Chondrocyte (in vitro differentiated cells): Measurements from ENCODE around the gene PNPT1. TPM values are rescaled to one million over a fixed set of nuclear protein-coding genes. Genes with fewer than 3 reads are reported as not detected.
"Not testable (repeated sequence)": the region's sequence is repeated elsewhere in the genome, so short reads cannot be mapped to it uniquely, and the experiment has no call there.

Experiments
- DNase-seq: peaks from one replicate; pipeline ENCODE4 v3.0.0; 2021; ENCODE audit warnings: mixed read lengths, low spot score
- H3K27ac Mint-ChIP-seq: one replicate; pipeline ENCODE4 v1.8.0; 2021; ENCODE audit warnings: mild to moderate bottlenecking, moderate library complexity, mixed read lengths; ENCODE audit not compliant: unreplicated experiment
- H3K27me3 Mint-ChIP-seq: 2 replicates; pipeline ENCODE4 v1.8.0; 2021; ENCODE audit warnings: low read depth, mixed read lengths
- H3K36me3 Mint-ChIP-seq: 2 replicates; pipeline ENCODE4 v1.8.0; 2021; ENCODE audit warnings: low read depth, mixed read lengths
- H3K4me1 Mint-ChIP-seq: 2 replicates; pipeline ENCODE4 v1.8.0; 2021; ENCODE audit warnings: low read depth, mild to moderate bottlenecking, mixed read lengths
- H3K4me3 Mint-ChIP-seq: one replicate; pipeline ENCODE4 v1.8.0; 2021; ENCODE audit warnings: mild to moderate bottlenecking, moderate library complexity, mixed read lengths; ENCODE audit not compliant: unreplicated experiment
- H3K9me3 Mint-ChIP-seq: 2 replicates; pipeline ENCODE4 v1.8.0; 2021; ENCODE audit warnings: low read depth, mixed read lengths
- total RNA-seq: library from RNA; stranded (reverse); gene quantifications from 3 replicates; pipeline ENCODE4 v1.2.1, GENCODE V29; 2021
- TF ChIP-seq, protein P1 (sequence below): fragments of 200-600 bp; sonication (generic); IDR thresholded peaks from 2 replicates; pipeline ENCODE4 v1.5.0; 2021; ENCODE audit warnings: antibody characterized with exemption, mild to moderate bottlenecking, moderate library complexity

The PNPT1 gene
- total RNA-seq, 1 donor from 2014 or later = 13.1 TPM

DNA sequence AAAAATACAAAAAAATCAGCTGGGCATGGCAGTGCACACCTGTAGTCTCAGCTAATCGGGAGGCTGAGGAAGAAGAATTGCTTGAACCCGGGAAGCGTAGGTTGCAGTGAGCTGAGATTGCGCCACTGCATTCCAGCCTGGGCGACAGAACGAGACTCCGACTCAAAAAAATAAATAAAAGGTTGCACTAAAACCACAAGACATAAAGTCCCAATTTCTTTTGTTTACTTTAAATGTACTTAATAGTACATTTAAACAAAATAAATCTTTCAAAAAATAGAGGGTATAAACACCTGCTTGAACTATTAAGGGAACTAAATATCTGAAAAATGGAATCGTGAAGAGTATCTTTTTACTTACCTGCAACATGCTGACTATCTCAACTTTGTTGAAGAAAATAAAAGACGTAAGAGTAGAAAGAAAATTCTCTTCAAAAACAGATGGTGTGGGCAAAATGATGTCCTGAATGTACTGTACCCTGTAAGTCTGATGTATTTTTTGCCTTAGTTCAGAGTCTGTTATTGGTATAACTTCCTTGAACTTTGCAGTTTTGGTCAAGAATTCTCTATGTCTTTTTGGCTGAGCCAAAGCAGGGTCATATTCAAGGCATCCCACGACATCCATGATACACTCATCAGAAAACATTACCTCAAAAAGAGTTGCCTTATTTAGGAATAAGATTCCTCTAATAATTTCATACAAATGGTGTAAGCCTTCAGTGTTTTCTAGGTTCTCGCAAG is 95.4 kb downstream of the PNPT1 start:
- no peak for DNase-seq
- no peaks in the 10 kb centered on the region for H3K9me3 Mint-ChIP-seq
- TF ChIP-seq, protein P1, sequence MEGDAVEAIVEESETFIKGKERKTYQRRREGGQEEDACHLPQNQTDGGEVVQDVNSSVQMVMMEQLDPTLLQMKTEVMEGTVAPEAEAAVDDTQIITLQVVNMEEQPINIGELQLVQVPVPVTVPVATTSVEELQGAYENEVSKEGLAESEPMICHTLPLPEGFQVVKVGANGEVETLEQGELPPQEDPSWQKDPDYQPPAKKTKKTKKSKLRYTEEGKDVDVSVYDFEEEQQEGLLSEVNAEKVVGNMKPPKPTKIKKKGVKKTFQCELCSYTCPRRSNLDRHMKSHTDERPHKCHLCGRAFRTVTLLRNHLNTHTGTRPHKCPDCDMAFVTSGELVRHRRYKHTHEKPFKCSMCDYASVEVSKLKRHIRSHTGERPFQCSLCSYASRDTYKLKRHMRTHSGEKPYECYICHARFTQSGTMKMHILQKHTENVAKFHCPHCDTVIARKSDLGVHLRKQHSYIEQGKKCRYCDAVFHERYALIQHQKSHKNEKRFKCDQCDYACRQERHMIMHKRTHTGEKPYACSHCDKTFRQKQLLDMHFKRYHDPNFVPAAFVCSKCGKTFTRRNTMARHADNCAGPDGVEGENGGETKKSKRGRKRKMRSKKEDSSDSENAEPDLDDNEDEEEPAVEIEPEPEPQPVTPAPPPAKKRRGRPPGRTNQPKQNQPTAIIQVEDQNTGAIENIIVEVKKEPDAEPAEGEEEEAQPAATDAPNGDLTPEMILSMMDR = no peak
- peaks cover 10% of the 10 kb centered on the region for H3K36me3 Mint-ChIP-seq
- no peaks in the 10 kb centered on the region for H3K4me1 Mint-ChIP-seq
- no peak overlapping the region for H3K27ac Mint-ChIP-seq
- H3K27me3 Mint-ChIP-seq = no peaks in the 10 kb centered on the region
- no peak overlapping the region for H3K4me3 Mint-ChIP-seq

DNA sequence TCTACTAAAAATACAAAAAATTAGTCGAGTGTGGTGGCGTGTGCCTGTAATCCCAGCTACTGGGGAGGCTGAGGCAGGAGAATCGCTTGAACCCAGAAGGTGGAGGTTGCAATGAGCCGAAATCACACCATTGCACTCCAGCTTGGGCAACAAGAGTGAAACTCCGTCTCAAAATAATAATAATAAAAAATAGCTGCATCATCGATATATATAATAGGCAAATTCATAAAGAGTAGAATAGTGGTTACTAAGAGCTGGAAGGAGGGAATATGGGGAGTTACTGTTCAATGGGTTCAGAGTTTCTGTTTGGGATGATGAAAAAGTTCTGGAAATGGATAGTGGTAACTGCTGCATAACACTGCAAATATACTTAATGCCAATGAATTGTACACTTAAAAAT is 96.8 kb downstream of the PNPT1 start:
- H3K4me3 Mint-ChIP-seq, H3K4me1 Mint-ChIP-seq, DNase-seq, H3K36me3 Mint-ChIP-seq, H3K9me3 Mint-ChIP-seq, H3K27ac Mint-ChIP-seq, H3K27me3 Mint-ChIP-seq: not testable (repeated sequence)

DNA sequence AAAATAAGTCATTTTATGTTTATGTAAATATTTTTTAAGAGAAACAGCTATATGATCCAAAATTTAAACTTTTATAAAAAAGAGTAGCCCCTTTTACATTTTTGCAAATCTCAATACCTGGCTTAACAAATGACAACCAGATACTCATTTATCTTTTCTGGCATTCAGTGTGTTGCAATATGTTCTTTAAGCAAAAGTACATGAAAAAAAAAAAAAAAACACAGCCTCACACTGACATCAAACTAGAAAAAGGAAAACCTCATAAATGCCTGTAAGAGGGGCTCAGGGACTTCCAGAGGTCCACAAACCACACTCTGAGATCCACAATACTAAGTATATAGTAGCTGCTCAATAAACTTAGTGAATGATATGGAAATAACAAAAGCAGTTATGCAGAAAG is 98.1 kb downstream of the PNPT1 start:
- H3K4me3 Mint-ChIP-seq = no peak overlapping the region
- H3K27me3 Mint-ChIP-seq = no peaks in the 10 kb centered on the region
- no peaks in the 10 kb centered on the region for H3K4me1 Mint-ChIP-seq
- peaks cover 8% of the 10 kb centered on the region for H3K36me3 Mint-ChIP-seq
- TF ChIP-seq, protein P1 = no peak
- no peak overlapping the region for H3K27ac Mint-ChIP-seq
- no peak for DNase-seq
- no peaks in the 10 kb centered on the region for H3K9me3 Mint-ChIP-seq

DNA sequence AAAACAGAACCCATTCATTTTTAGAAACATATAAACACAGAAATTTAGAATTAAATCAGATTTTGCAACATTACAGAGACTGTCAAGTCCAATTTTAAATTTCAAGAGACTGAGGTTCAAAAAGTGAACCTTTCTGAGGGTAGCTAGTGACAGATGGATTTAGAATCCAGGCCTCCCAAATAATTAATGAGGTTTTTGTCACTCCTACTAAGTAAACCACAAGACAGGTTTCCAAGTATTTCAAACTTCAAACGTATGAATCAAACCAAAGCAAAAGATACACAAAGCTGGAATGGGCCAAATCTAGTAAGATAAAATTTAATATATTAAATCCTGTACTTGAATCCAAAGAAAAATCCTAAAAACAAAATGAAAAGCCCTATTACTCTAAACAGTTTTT is 101.5 kb downstream of the PNPT1 start:
- Mint-ChIP-seq H3K4me1 (no peaks in the 10 kb centered on the region), H3K4me3 (no peak overlapping the region), H3K27me3 (no peaks in the 10 kb centered on the region), H3K27ac (no peak overlapping the region), H3K36me3 (peaks cover 2% of the 10 kb centered on the region), H3K9me3 (no peaks in the 10 kb centered on the region)
- TF ChIP-seq, protein P1 = no peak
- no peak for DNase-seq

DNA sequence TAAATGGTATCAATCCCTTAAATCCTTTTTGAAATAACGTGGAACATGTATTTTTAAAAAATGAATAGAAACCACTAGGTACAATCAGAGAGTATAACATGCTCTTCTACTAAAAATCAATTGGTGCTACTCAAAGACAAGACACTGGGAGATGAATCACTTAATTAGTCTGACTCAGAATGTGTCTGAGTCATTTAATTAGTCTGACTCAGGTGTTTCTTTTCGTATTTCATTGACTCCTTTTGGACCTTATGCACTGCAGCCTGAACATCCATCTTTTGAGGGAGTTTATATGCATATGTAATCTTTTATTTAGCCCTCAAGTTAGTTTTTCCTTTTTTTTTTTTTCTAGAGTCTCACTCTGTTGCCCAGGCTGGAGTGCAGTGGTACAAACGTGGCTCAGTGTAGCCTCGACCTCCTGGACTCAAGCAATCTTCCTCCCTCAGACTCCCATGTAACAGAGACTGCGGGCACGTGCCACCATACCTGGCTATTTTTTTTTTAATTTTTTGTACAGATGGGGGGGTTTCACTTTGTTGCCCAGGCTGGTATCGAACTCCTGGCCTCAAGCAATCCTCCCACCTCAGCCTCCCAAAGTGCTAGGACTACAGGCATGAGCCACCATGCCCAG is 102.7 kb downstream of the PNPT1 start:
- H3K4me1 Mint-ChIP-seq = no peaks in the 10 kb centered on the region
- H3K4me3 Mint-ChIP-seq = no peak overlapping the region
- H3K27me3 Mint-ChIP-seq = no peaks in the 10 kb centered on the region
- H3K27ac Mint-ChIP-seq = no peak overlapping the region
- no peaks in the 10 kb centered on the region for H3K36me3 Mint-ChIP-seq
- DNase-seq = no peak
- H3K9me3 Mint-ChIP-seq = no peaks in the 10 kb centered on the region
- TF ChIP-seq, protein P1 = no peak
